ENCODE data around the gene UBXN7. TPM values are rescaled to one million over a fixed set of nuclear protein-coding genes. Genes with fewer than 3 reads are reported as not detected.
A peak's percentile ranks its signal among the peaks of the same experiment; 100 is the strongest.

UBXN7 gene
- polyA plus RNA-seq, 1 of the 3 experiments (the other 2 are of a cell fraction) = 6.4 TPM

DNA sequence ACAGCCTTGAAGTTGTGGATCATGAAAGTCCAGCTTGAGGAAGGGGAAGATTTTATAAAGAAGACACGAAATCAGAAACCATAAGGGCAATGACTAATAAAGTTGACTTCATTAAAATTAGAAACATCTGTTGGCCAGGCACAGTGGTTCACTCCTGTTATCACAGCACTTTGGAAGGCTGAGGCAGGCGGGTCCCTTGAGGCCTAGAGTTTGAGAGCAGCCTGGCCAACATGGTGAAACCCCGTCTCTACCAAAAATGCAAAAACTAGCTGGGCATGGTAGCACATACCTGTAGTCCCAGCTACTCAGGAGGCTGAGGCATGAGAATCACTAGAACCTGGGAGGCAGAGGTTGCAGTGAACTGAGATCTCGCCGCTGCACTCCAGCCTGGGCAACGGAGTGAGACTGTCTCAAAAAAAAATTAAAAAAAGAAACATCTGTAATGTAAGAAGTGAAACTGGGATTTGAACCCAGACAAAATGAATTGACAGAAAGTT is 7.9 kb upstream of the UBXN7 start (continued):
- no peak for TF ChIP-seq MXI1 (IDR thresholded peaks at IDR 0.05; ENCODE audit: low read depth, low read length)
- no peak for TF ChIP-seq EP300 (IDR thresholded peaks at IDR 0.05; ENCODE audit: borderline replicate concordance in 1 of 2, low read depth in 1 of 2, low read length in 1 of 2)
- no peak for TF ChIP-seq REST (IDR thresholded peaks at IDR 0.05; ENCODE audit: low read depth, low read length)
- peak; percentile 47; the same call in 1 of the 2 replicates for TF ChIP-seq POLR2AphosphoS5 (IDR thresholded peaks at IDR 0.05; ENCODE audit: low read depth, low read length)
- no peak for TF ChIP-seq USF2 (IDR thresholded peaks at IDR 0.05; ENCODE audit: borderline replicate concordance, low read depth, low read length)
- TF ChIP-seq CHD2 (IDR thresholded peaks at IDR 0.05; ENCODE audit: low read length, partially characterized antibody) = no peak
- TF ChIP-seq, protein P1, sequence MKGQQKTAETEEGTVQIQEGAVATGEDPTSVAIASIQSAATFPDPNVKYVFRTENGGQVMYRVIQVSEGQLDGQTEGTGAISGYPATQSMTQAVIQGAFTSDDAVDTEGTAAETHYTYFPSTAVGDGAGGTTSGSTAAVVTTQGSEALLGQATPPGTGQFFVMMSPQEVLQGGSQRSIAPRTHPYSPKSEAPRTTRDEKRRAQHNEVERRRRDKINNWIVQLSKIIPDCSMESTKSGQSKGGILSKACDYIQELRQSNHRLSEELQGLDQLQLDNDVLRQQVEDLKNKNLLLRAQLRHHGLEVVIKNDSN (IDR thresholded peaks at IDR 0.05; ENCODE audit: borderline replicate concordance, low read depth) = no peak
- TF ChIP-seq RAD21 (IDR thresholded peaks at IDR 0.05; ENCODE audit: low read length) = no peak
- TF ChIP-seq, protein P2, sequence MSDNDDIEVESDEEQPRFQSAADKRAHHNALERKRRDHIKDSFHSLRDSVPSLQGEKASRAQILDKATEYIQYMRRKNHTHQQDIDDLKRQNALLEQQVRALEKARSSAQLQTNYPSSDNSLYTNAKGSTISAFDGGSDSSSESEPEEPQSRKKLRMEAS (IDR thresholded peaks at IDR 0.05; ENCODE audit: low read depth) = peak; percentile 46; the same call in 1 of the 2 replicates
- TF ChIP-seq IRF3 (IDR thresholded peaks at IDR 0.05; ENCODE audit: low read depth, low read length) = no peak

Data from SK-N-SH (cell line).